Measurements from ENCODE around the gene ATP6V1G1.

DNA sequence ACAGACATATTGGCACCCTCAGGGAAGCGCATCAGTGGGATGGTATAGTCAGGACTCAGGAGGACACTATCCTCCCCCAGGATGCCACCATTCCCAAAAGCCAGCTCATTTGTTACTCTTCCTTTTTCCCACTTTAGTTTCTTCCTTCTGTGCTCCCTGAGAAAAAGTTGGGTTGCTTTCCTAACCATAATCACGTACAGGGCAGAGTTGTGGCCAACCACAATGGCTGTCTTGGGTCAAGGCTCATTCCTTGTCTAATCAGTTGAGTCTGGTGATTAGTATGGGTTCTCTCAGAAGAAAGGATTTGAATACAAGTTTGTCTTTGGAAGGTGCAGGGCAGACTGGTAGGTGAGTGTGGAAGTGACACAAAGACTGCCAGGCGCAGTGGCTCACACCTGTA, 26.6 kb upstream of the ATP6V1G1 start:
- TF ChIP-seq CTCF (IDR thresholded peaks at IDR 0.05) (no peak), EZH2 (IDR thresholded peaks at IDR 0.05; ENCODE audit: borderline replicate concordance, insufficient read depth, low read depth, low read length, poor library complexity, severe bottlenecking) (no peak)

All from B cell (primary cell).